ENCODE data around the gene TPH1. TPM values are rescaled to one million over a fixed set of nuclear protein-coding genes. Genes with fewer than 3 reads are reported as not detected.

The TPH1 gene
- total RNA-seq, 1 donor = under 0.01 TPM

DNA sequence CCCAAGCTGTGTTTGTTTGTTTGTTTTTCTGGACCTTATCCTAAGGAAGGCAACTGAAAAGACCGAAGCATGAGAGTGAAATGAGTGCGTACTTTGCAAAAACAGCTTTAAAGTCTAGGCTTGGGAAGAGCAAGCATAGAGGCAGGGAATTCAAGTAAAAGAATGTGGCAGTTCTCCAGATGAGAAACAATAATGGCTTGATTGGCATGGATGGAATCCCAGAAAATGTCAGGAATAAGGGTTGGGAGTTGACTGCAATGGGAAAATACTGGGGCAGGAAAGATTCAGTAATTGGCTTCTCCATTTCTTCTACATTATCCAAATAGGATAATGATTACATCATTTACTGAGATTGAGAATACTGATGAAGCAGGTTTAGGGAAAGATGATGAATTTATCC, 42.3 kb upstream of the TPH1 start:
- TF ChIP-seq, protein P1, sequence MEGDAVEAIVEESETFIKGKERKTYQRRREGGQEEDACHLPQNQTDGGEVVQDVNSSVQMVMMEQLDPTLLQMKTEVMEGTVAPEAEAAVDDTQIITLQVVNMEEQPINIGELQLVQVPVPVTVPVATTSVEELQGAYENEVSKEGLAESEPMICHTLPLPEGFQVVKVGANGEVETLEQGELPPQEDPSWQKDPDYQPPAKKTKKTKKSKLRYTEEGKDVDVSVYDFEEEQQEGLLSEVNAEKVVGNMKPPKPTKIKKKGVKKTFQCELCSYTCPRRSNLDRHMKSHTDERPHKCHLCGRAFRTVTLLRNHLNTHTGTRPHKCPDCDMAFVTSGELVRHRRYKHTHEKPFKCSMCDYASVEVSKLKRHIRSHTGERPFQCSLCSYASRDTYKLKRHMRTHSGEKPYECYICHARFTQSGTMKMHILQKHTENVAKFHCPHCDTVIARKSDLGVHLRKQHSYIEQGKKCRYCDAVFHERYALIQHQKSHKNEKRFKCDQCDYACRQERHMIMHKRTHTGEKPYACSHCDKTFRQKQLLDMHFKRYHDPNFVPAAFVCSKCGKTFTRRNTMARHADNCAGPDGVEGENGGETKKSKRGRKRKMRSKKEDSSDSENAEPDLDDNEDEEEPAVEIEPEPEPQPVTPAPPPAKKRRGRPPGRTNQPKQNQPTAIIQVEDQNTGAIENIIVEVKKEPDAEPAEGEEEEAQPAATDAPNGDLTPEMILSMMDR (IDR thresholded peaks at IDR 0.05; ENCODE audit: extremely low read depth, low read depth, low read length) = no peak
- Histone ChIP-seq H3K36me3 (ENCODE audit: insufficient read depth, low read length) (peaks cover 17% of the 10 kb centered on the region), H3K27me3 (ENCODE audit: insufficient read depth, low read length) (no peaks in the 10 kb centered on the region), H3K27ac (ENCODE audit: low read depth, low read length) (no peak overlapping the region), H4K20me1 (ENCODE audit: insufficient read depth, low read length) (no peaks in the 10 kb centered on the region), H3K4me3 (ENCODE audit: insufficient read depth, low read length) (no peak overlapping the region), H2AFZ (ENCODE audit: low read length) (no peak overlapping the region), H3K4me2 (ENCODE audit: insufficient read depth, low read length) (no peak overlapping the region), H3K9me3 (ENCODE audit: low read depth, low read length) (no peaks in the 10 kb centered on the region), H3K79me2 (ENCODE audit: insufficient read depth, low read length) (no peaks in the 10 kb centered on the region), H3K4me1 (ENCODE audit: insufficient read depth, low read length) (peaks cover 4% of the 10 kb centered on the region)
- DNase-seq (ENCODE audit: insufficient read length, low spot score, missing footprints) = no peak

DNA sequence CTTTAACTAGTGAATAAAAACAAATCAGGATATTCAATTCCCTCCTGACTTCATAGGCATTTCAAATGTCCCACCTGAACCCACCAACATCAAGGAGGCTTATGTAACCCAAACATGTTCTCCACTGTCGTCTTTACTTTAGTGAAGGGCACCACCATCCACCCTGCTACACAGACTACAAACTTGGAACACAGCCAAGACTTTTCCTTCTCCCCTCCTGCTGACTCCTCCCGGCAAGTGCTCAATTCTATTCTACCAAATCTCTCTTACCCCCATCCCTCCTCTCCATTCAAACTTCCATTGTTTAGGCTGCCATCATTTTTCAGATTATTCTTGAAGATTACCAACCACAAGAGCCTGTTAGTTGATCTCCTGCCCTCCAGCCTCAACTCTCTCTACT, 35.5 kb upstream of the TPH1 start:
- DNase-seq (ENCODE audit: insufficient read length, low spot score, missing footprints) = no peak
- Histone ChIP-seq H3K79me2 (ENCODE audit: insufficient read depth, low read length) (no peaks in the 10 kb centered on the region), H4K20me1 (ENCODE audit: insufficient read depth, low read length) (no peaks in the 10 kb centered on the region), H3K9me3 (ENCODE audit: low read depth, low read length) (no peaks in the 10 kb centered on the region), H3K4me1 (ENCODE audit: insufficient read depth, low read length) (peaks cover 4% of the 10 kb centered on the region), H3K27me3 (ENCODE audit: insufficient read depth, low read length) (no peaks in the 10 kb centered on the region), H3K27ac (ENCODE audit: low read depth, low read length) (no peak overlapping the region), H3K36me3 (ENCODE audit: insufficient read depth, low read length) (peaks cover 9% of the 10 kb centered on the region), H2AFZ (ENCODE audit: low read length) (no peak overlapping the region), H3K4me2 (ENCODE audit: insufficient read depth, low read length) (no peak overlapping the region), H3K4me3 (ENCODE audit: insufficient read depth, low read length) (no peak overlapping the region)
- TF ChIP-seq, protein P1 (IDR thresholded peaks at IDR 0.05; ENCODE audit: extremely low read depth, low read depth, low read length) = no peak

DNA sequence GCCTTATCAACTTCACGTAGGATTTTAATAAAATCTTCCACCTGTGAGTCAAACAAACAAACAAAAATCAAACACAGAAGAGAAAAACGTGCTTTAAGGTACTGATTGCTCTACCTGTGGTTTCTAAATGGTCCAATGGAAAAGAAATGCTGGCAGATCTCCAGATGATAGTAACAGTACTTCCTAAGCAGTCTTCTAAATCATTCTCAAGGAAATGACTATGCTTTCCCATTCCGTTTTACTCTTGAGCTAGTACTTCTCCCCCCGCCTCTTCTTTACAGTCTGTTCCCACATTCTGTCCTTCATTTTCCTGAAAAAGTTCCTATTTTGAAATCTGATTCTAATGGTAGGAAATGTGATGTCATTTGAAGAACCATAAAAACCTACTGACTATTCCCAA, 34.4 kb upstream of the TPH1 start:
- no peak overlapping the region for H3K27ac ChIP-seq (ENCODE audit: low read depth, low read length)
- DNase-seq (ENCODE audit: insufficient read length, low spot score, missing footprints) = no peak
- H4K20me1 ChIP-seq (ENCODE audit: insufficient read depth, low read length) = no peaks in the 10 kb centered on the region
- H3K36me3 ChIP-seq (ENCODE audit: insufficient read depth, low read length) = peaks cover 5% of the 10 kb centered on the region
- no peak overlapping the region for H3K4me3 ChIP-seq (ENCODE audit: insufficient read depth, low read length)
- H3K9me3 ChIP-seq (ENCODE audit: low read depth, low read length) = no peaks in the 10 kb centered on the region
- H3K4me2 ChIP-seq (ENCODE audit: insufficient read depth, low read length) = no peak overlapping the region
- TF ChIP-seq, protein P1 (IDR thresholded peaks at IDR 0.05; ENCODE audit: extremely low read depth, low read depth, low read length) = no peak
- H3K27me3 ChIP-seq (ENCODE audit: insufficient read depth, low read length) = no peaks in the 10 kb centered on the region
- peaks cover 5% of the 10 kb centered on the region for H3K4me1 ChIP-seq (ENCODE audit: insufficient read depth, low read length)
- H2AFZ ChIP-seq (ENCODE audit: low read length) = no peak overlapping the region
- H3K79me2 ChIP-seq (ENCODE audit: insufficient read depth, low read length) = no peaks in the 10 kb centered on the region

DNA sequence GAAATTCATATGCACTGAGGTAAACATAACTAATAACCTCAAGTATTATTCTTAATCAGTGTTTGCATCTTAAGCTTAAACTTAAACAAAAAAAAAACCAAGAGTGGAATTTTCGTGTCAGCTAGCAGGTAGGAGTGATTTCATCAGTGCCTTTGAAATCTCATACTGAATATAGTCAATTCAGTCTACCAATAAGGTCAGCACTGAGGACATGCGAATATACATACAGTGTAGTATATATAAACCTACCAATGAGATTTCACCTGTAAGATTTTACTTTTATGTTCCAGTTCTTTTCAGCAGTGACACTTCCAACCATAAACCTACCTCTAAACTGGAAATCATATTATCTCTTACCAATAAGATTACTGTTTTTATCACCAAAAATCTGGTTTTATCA, 32.8 kb upstream of the TPH1 start:
- Histone ChIP-seq H4K20me1 (ENCODE audit: insufficient read depth, low read length) (no peaks in the 10 kb centered on the region), H3K27me3 (ENCODE audit: insufficient read depth, low read length) (no peaks in the 10 kb centered on the region), H3K79me2 (ENCODE audit: insufficient read depth, low read length) (no peaks in the 10 kb centered on the region), H3K27ac (ENCODE audit: low read depth, low read length) (no peak overlapping the region), H3K4me1 (ENCODE audit: insufficient read depth, low read length) (peaks cover 11% of the 10 kb centered on the region), H3K36me3 (ENCODE audit: insufficient read depth, low read length) (peaks cover 5% of the 10 kb centered on the region), H3K4me3 (ENCODE audit: insufficient read depth, low read length) (no peak overlapping the region), H3K9me3 (ENCODE audit: low read depth, low read length) (no peaks in the 10 kb centered on the region), H2AFZ (ENCODE audit: low read length) (no peak overlapping the region), H3K4me2 (ENCODE audit: insufficient read depth, low read length) (no peak overlapping the region)
- no peak for DNase-seq (ENCODE audit: insufficient read length, low spot score, missing footprints)
- TF ChIP-seq, protein P1 (IDR thresholded peaks at IDR 0.05; ENCODE audit: extremely low read depth, low read depth, low read length) = no peak
